ENCODE measurements around the gene ALK.

- TF ChIP-seq CTCF (IDR thresholded peaks at IDR 0.05) (no peak), POLR2A (IDR thresholded peaks at IDR 0.05) (no peak)
These were observed 704.8 kb downstream of the ALK start for GRCh38 chr2:29216609-29216909.

Data from thyroid gland (tissue), 4 donors.